DOHH2 (cell line): ENCODE results near the gene AMELX.

Experiments
- EZH2phosphoT487 ChIP-seq: fragments of 200-600 bp; sonication (generic); IDR thresholded peaks from 2 replicates; pipeline ENCODE4 v1.6.1; 2017; ENCODE audit warnings: borderline replicate concordance, mild to moderate bottlenecking, antibody characterized with exemption, low read length, moderate library complexity, mixed read lengths
- TF ChIP-seq, protein P1 (sequence below): fragments of 200-600 bp; sonication (generic); IDR thresholded peaks from one replicate; pipeline ENCODE4 v1.5.1; 2014; ENCODE audit warnings: antibody characterized with exemption, mild to moderate bottlenecking, low read depth, low read length; ENCODE audit not compliant: poor library complexity, severe bottlenecking

- TF ChIP-seq, protein P1, sequence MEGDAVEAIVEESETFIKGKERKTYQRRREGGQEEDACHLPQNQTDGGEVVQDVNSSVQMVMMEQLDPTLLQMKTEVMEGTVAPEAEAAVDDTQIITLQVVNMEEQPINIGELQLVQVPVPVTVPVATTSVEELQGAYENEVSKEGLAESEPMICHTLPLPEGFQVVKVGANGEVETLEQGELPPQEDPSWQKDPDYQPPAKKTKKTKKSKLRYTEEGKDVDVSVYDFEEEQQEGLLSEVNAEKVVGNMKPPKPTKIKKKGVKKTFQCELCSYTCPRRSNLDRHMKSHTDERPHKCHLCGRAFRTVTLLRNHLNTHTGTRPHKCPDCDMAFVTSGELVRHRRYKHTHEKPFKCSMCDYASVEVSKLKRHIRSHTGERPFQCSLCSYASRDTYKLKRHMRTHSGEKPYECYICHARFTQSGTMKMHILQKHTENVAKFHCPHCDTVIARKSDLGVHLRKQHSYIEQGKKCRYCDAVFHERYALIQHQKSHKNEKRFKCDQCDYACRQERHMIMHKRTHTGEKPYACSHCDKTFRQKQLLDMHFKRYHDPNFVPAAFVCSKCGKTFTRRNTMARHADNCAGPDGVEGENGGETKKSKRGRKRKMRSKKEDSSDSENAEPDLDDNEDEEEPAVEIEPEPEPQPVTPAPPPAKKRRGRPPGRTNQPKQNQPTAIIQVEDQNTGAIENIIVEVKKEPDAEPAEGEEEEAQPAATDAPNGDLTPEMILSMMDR = no peak
- TF ChIP-seq EZH2phosphoT487 = no peak
Observed at GRCh38 chrX:11269006-11269405, 24.2 kb upstream of the AMELX start.
